KOPT-K1 (cell line): Measurements from ENCODE around the gene PEX5L.
A peak's percentile ranks its signal among the peaks of the same experiment; 100 is the strongest.
"Not testable (repeated sequence)": the region's sequence is repeated elsewhere in the genome, so short reads cannot be mapped to it uniquely, and the experiment has no call there.

Source experiments
- H3K27ac ChIP-seq: fragments of 200-600 bp; sonication (generic); 2 replicates; pipeline ENCODE4 v1.5.1; 2016; ENCODE audit warnings: antibody characterized with exemption, mild to moderate bottlenecking, low read depth, low read length; ENCODE audit not compliant: poor library complexity, severe bottlenecking
- H3K36me3 ChIP-seq: fragments of 200-600 bp; sonication (generic); 2 replicates; pipeline ENCODE4 v1.5.1; 2017; ENCODE audit warnings: antibody characterized with exemption, mild to moderate bottlenecking, low read length, moderate library complexity; ENCODE audit not compliant: insufficient read depth
- H3K9me3 ChIP-seq: fragments of 200-600 bp; sonication (generic); 2 replicates; pipeline ENCODE4 v1.5.1; 2017; ENCODE audit warnings: antibody characterized with exemption, low read length, mild to moderate bottlenecking; ENCODE audit not compliant: insufficient read depth, poor library complexity, severe bottlenecking

The PEX5L gene

DNA sequence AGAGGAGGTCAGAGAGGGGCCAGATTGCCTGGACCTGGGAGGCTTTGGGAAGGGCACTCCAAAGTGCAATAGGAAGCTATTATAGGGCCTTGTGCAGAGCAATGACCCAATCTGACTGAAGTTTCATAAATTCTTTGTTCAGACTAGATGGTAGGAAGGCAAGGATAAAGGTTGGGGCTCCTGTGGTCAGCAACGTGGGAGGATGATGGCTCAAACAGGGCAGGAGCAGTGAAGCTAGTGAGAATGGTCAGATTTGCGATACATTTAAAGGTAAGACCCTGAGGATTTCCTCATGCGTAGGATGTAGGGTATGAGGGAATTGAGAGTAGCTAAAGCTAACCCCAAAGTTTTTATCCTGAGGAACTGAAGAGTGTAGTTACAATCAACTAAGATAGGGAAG, 244.9 kb downstream of the PEX5L start:
- H3K9me3 ChIP-seq = no peaks in the 10 kb centered on the region
- H3K36me3 ChIP-seq = no peaks in the 10 kb centered on the region
- H3K27ac ChIP-seq = no peak overlapping the region

DNA sequence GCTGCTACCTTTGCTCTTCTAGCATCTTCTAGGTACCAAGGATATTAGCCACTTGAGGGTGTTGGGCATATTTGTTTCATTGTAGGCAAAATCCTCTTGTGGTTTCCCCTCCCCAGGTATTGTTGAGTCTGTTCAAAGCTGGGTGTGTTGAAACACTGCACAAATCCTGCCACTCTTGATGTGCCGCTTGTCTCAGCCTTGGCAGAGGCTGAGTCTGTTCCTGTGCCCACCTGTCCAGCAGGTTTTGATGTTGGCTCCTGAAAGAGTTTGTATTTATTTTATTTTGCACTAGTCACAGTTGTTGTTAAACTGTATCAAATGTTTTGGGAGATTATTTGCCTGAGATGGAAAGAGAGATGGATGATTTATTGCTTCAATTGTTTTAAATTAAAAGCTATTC, 247.7 kb downstream of the PEX5L start:
- Histone ChIP-seq H3K9me3 (no peaks in the 10 kb centered on the region), H3K27ac (no peak overlapping the region), H3K36me3 (peaks cover 12% of the 10 kb centered on the region)

GRCh38 chr3:179782841-179783240, 253.9 kb downstream of the PEX5L start:
- not testable (repeated sequence) for H3K27ac ChIP-seq
- peaks cover 30% of the 10 kb centered on the region for H3K36me3 ChIP-seq

DNA sequence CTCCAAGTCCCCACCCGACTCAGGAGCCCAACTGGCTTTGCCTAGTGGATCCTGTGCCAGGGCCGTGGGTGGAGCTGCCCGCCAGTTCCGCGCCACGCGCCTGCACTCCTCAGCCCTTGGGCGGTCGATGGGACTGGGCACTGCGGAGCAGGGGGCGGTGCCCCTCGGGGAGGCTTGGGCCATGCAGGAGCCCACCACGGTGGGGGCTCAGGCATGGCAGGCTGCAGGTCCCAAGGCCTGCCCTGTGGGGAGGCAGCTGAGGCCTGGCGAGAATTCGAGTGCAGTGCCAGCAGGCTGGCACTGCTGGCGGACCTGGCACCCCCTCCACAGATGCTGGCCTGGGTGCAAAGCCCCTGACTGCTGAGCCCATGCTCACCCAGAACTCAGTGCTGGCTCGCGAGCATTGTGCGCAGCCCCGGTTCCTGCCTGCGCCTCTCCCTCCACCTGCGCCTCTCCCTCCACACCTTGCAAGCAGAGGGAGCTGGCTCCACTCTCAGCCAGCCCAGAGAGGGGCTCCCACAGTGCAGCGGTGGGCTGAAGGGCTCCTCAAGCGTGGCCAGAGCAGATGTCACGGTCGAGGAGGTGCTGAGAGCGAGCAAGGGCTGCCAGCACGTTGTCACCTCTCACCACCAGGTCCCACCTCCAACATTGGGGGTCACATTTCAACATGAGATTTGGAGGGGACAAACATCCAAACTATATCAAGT, 261.2 kb downstream of the PEX5L start:
- no peak overlapping the region for H3K27ac ChIP-seq
- peaks cover 5% of the 10 kb centered on the region for H3K9me3 ChIP-seq
- H3K36me3 ChIP-seq = peaks cover 27% of the 10 kb centered on the region

More at GRCh38 chr3:179782841-179783240, 253.9 kb downstream of the PEX5L start:
- not testable (repeated sequence) for H3K9me3 ChIP-seq

DNA sequence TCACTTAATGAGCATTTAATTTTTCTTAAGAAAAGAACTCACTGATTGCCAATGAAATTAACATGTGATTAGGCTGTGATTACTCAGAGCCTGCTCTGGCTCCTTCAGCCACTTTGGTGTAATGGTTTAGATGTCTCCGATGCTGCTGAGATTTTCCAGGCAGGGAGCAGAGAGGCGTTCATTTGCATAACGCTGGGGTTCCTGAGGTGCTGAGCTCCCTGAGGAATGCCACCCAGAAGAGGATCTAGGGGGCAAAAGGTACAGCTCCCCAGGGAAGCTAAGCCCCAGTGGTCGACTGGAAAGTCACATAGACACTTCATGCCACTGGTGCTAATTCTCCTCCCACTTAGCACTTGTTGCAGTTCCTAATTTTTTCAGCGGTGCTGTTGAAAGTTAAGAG, 264.4 kb downstream of the PEX5L start:
- Histone ChIP-seq H3K36me3 (peaks cover 42% of the 10 kb centered on the region), H3K27ac (no peak overlapping the region), H3K9me3 (peaks cover 5% of the 10 kb centered on the region)

- Histone ChIP-seq H3K36me3 (peaks cover 47% of the 10 kb centered on the region), H3K9me3 (peaks cover 5% of the 10 kb centered on the region), H3K27ac (no peak overlapping the region)
Measured at GRCh38 chr3:179771797-179772196, 264.9 kb downstream of the PEX5L start.

DNA sequence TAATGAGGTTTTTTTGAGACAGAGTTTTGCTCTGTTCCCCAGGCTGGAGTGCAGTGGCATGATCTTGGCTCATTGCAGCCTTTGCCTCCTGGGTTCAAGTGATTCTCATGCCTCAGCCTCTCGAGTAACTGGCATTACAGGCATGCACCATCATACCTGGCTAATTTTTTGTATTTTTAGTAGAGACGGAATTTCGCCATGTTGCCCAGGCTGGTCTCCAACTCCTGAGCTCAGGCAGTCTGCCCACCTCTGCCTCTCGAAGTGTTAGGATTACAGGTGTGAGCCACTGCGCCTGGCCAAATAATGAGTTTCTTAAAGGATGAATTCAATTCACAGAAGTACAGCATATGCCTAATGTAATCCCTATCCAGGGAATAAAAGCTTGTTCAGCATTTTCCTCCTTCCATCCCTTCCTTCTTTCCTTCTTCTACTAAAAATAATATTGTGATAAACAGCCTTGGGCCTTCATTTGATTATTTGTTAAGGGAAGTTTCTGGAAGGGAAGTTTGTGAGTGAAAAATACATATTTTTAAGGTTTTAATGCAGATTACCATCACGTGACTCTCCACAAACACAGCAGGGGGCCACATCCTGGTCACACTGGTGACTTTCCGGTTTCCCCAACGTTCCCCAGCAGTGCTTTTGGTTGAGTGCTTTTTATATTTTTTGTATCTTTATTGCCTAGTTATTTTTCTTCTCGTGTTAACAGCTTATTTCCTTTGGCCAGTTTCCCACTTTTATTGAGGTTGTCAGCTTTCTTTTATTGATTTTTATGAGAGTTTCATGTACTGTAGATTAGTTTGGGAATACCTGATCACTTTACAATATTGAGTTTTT, 267.1 kb downstream of the PEX5L start:
- H3K27ac ChIP-seq = peak overlapping the region; percentile 9
- H3K36me3 ChIP-seq = peaks cover 68% of the 10 kb centered on the region
- peaks cover 5% of the 10 kb centered on the region for H3K9me3 ChIP-seq

- Histone ChIP-seq H3K36me3 (peaks cover 68% of the 10 kb centered on the region), H3K9me3 (no peaks in the 10 kb centered on the region), H3K27ac (peak overlapping the region; percentile 10)
Measured at GRCh38 chr3:179768080-179768479, 268.7 kb downstream of the PEX5L start.

GRCh38 chr3:179766416-179767133, 270.2 kb downstream of the PEX5L start:
- H3K9me3 ChIP-seq = no peaks in the 10 kb centered on the region
- no peak overlapping the region for H3K27ac ChIP-seq
- peaks cover 66% of the 10 kb centered on the region for H3K36me3 ChIP-seq

- peaks cover 69% of the 10 kb centered on the region for H3K36me3 ChIP-seq
- no peaks in the 10 kb centered on the region for H3K9me3 ChIP-seq
- no peak overlapping the region for H3K27ac ChIP-seq
Measured at GRCh38 chr3:179765396-179765795, 271.3 kb downstream of the PEX5L start.

DNA sequence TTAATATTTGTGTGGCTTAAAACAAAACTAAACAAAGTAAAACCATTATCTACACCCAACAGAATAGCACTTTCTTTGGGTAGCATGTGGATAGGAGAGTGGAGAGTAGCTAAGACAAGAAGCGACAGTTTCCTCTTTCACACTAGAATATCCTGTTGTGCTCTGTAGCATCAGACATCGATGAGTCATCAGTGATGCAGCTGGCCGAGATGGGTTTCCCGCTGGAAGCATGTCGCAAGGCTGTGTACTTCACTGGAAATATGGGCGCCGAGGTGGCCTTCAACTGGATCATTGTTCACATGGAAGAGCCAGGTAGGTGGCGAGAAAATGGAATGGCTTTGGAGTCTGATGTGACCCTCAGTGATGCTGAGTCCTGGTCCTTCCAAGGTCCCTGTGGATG, 275.8 kb downstream of the PEX5L start:
- Histone ChIP-seq H3K9me3 (no peaks in the 10 kb centered on the region), H3K36me3 (peaks cover 59% of the 10 kb centered on the region), H3K27ac (no peak overlapping the region)

DNA sequence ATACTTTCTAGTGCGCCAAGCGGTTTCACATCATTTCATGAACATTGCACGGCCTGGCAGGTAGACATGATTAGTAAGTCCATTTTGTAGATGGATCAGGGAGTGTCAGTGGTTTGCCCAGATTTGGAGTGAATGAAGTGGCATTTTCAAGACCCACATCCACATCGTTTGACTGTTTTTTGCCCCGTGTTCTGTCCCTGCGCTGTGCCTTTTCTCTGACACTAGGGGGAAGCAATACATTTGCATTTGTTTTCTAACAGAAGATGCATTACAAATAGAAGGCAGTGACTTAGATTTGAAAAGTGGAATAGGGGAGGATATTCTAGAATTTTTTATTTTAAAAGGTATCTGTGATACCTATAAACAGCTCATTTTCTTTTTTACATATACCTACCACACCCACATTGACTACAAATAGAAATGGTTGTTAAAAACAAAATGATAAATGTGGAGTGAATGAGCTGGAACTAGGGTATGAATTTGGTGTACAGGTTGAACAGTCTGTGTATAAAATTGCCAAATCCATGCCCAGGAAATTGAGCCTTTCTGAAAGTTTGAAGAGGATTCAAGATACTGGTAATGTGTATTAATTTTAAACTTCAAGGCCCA, 285.9 kb downstream of the PEX5L start:
- H3K27ac ChIP-seq = no peak overlapping the region
- H3K36me3 ChIP-seq = peaks cover 49% of the 10 kb centered on the region
- no peaks in the 10 kb centered on the region for H3K9me3 ChIP-seq

- Histone ChIP-seq H3K27ac (no peak overlapping the region), H3K9me3 (no peaks in the 10 kb centered on the region), H3K36me3 (peaks cover 61% of the 10 kb centered on the region)
Measured at GRCh38 chr3:179745716-179746115, 291.0 kb downstream of the PEX5L start.

GRCh38 chr3:179745079-179745478, 291.7 kb downstream of the PEX5L start:
- Histone ChIP-seq H3K27ac (no peak overlapping the region), H3K9me3 (no peaks in the 10 kb centered on the region), H3K36me3 (peaks cover 68% of the 10 kb centered on the region)
